Measurements from ENCODE around the gene MARK2.

MARK2 gene

GRCh38 chr11:63896071-63896470 is 57.2 kb downstream of the MARK2 start:
- no peak for TF ChIP-seq YY1 (IDR thresholded peaks at IDR 0.05; ENCODE audit: low read depth)
- TF ChIP-seq USF1 (IDR thresholded peaks at IDR 0.05): no peak
- TF ChIP-seq ZBTB7A (IDR thresholded peaks at IDR 0.05; ENCODE audit: low read depth): no peak

- TF ChIP-seq TCF12 (IDR thresholded peaks at IDR 0.05; ENCODE audit: low read depth) (no peak), NFIC (IDR thresholded peaks at IDR 0.05) (no peak), MAX (IDR thresholded peaks at IDR 0.05) (no peak), TEAD4 (IDR thresholded peaks at IDR 0.05) (no peak), EP300 (IDR thresholded peaks at IDR 0.05; ENCODE audit: borderline replicate concordance) (no peak), ZBTB7A (IDR thresholded peaks at IDR 0.05; ENCODE audit: low read depth) (no peak), REST (IDR thresholded peaks at IDR 0.05; ENCODE audit: low read depth) (no peak), USF1 (IDR thresholded peaks at IDR 0.05) (no peak), TAF1 (IDR thresholded peaks at IDR 0.05; ENCODE audit: low read depth) (no peak), YY1 (IDR thresholded peaks at IDR 0.05; ENCODE audit: low read depth) (no peak), FOXM1 (IDR thresholded peaks at IDR 0.05; ENCODE audit: borderline replicate concordance, low read depth) (no peak), EGR1 (IDR thresholded peaks at IDR 0.05) (no peak), CEBPB (IDR thresholded peaks at IDR 0.05) (no peak)
Measured at GRCh38 chr11:63897459-63898146, 58.7 kb downstream of the MARK2 start.

- TF ChIP-seq TAF1 (IDR thresholded peaks at IDR 0.05; ENCODE audit: low read depth): no peak
- no peak for TF ChIP-seq ZBTB7A (IDR thresholded peaks at IDR 0.05; ENCODE audit: low read depth)
- no peak for TF ChIP-seq FOXM1 (IDR thresholded peaks at IDR 0.05; ENCODE audit: borderline replicate concordance, low read depth)
- no peak for TF ChIP-seq REST (IDR thresholded peaks at IDR 0.05; ENCODE audit: low read depth)
- no peak for TF ChIP-seq RAD21 (IDR thresholded peaks at IDR 0.05; ENCODE audit: low read depth)
Measured at GRCh38 chr11:63901660-63902059, 62.8 kb downstream of the MARK2 start.

GRCh38 chr11:63903884-63904283 is 65.0 kb downstream of the MARK2 start:
- no peak for TF ChIP-seq CREB1 (IDR thresholded peaks at IDR 0.05; ENCODE audit: low read depth)
- no peak for TF ChIP-seq YY1 (IDR thresholded peaks at IDR 0.05; ENCODE audit: low read depth)
- TF ChIP-seq TAF1 (IDR thresholded peaks at IDR 0.05; ENCODE audit: low read depth): no peak
- no peak for TF ChIP-seq EGR1 (IDR thresholded peaks at IDR 0.05)

GRCh38 chr11:63904743-63905142 is 65.8 kb downstream of the MARK2 start:
- no peak for TF ChIP-seq YY1 (IDR thresholded peaks at IDR 0.05; ENCODE audit: low read depth)

- TF ChIP-seq FOXM1 (IDR thresholded peaks at IDR 0.05; ENCODE audit: borderline replicate concordance, low read depth) (no peak), REST (IDR thresholded peaks at IDR 0.05; ENCODE audit: low read depth) (no peak), NFIC (IDR thresholded peaks at IDR 0.05) (no peak), YY1 (IDR thresholded peaks at IDR 0.05; ENCODE audit: low read depth) (no peak), USF1 (IDR thresholded peaks at IDR 0.05) (no peak), MAX (IDR thresholded peaks at IDR 0.05) (no peak), CREB1 (IDR thresholded peaks at IDR 0.05; ENCODE audit: low read depth) (no peak), CEBPB (IDR thresholded peaks at IDR 0.05) (no peak), ZBTB7A (IDR thresholded peaks at IDR 0.05; ENCODE audit: low read depth) (no peak)
Measured at GRCh38 chr11:63905179-63905578, 66.3 kb downstream of the MARK2 start.

All from Ishikawa (cell line).